Thyroid gland (tissue), 4 donors: Measurements from ENCODE around the gene SARNP. TPM values are rescaled to one million over a fixed set of nuclear protein-coding genes. Genes with fewer than 3 reads are reported as not detected.
A peak's percentile ranks its signal among the peaks of the same experiment; 100 is the strongest.

Source experiments
- DNase-seq, 2 donors: peaks; one replicate each; pipeline ENCODE4 v3.0.0-alpha.2; 2019
- H3K27ac ChIP-seq, 3 donors: fragments of 200-600 bp; sonication (generic); 1 replicate in 2 of 3; 2 replicates in 1 of 3; pipeline ENCODE4 v1.5.1; 2016 to 2019; ENCODE audit warnings: mild to moderate bottlenecking in 1 of 3, moderate library complexity in 1 of 3
- H3K27me3 ChIP-seq: fragments of 200-600 bp; sonication (generic); one replicate; pipeline ENCODE4 v1.5.1; 2019
- H3K36me3 ChIP-seq, 2 donors: fragments of 200-600 bp; sonication (generic); one replicate each; pipeline ENCODE4 v1.5.1; 2016 to 2019
- H3K4me1 ChIP-seq, 2 donors: fragments of 200-600 bp; sonication (generic); one replicate each; pipeline ENCODE4 v1.5.1; 2017 to 2019
- H3K4me3 ChIP-seq, 3 donors: fragments of 200-600 bp; sonication (generic); replicated peaks in 1 of 3; 1 replicate in 2 of 3; 2 replicates in 1 of 3; pipeline ENCODE4 v1.5.1; 2016; ENCODE audit warnings: mild to moderate bottlenecking in 1 of 3
- H3K9me3 ChIP-seq: fragments of 200-600 bp; sonication (generic); one replicate; pipeline ENCODE4 v1.5.1; 2017
- POLR2A ChIP-seq, 2 donors: fragments of 450-650 bp; IDR thresholded peaks; one replicate each; pipeline ENCODE4 v1.6.1; 2017; ENCODE audit warnings: antibody characterized with exemption in 2 of 2, mild to moderate bottlenecking in 2 of 2, moderate library complexity in 1 of 2
- WGBS, 2 donors: methylation state at CpG; one replicate each; pipeline ENCODE4 v1.1.5; 2017; 5-methylcytosine and 5-hydroxymethylcytosine counted together
- intact Hi-C: fragments of 100-400 bp; cut with DNase I; formaldehyde crosslinking; loops from one replicate; pipeline ENCODE4 v1.15.1; 2023
- total RNA-seq, 4 donors: library from RNA; depleted of rRNA; stranded (reverse); fragments of >200 nt; gene quantifications; one replicate each; pipeline ENCODE4 v1.2.3, GENCODE V29; 2016
- TF ChIP-seq, protein P1 (sequence below), 6 experiments: fragments of 200-600 bp in 3 of 6; fragments of 450-650 bp in 3 of 6; sonication (generic) in 3 of 6; IDR thresholded peaks; one replicate each; pipeline ENCODE4 v1.5.1; 2016 to 2019; ENCODE audit warnings: antibody characterized with exemption in 6 of 6, mild to moderate bottlenecking in 2 of 6, inconsistent platforms in 1 of 6, moderate library complexity in 1 of 6

Gene SARNP
- total RNA-seq, 4 donors from 2014 or later = 33.6 to 61.0 (median 52.3) TPM

DNA sequence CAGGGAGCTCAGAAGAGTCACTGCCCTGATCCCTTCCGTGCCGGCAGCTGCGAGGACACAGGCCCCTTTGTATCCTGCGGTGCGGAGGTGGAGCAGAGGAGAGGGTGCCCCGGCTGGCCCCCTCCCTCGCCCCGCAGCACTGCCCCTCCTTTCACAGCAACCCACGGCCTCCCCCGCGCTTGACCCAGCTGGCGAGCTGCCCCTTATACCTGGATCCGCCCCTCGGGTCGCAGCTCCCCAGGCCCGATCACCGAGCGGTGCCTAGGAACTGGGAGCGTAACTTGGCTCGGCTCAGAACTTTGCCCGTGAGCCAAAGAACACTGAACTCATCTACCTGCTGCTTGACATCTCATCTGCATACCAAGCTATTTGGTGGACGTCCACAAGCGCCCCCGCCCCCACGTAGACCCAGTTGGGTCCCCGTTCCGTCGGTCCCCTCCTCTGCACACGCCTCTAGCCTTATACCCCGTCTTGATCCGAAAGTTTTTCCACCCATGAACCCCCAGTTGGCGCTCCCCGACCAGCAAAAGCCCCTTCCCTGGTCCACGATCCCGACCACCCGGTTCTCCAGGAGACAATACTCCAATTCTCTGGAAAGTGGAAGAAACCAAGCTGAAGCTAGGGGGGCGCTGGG, 12.6 kb upstream of the SARNP start:
- Histone ChIP-seq H3K4me3 (peak overlapping the region; percentile 30 to 93 (median 71)), H3K9me3 (no peaks in the 10 kb centered on the region), H3K4me1 (peaks cover 42 to 48% of the 10 kb centered on the region in 2 donors), H3K36me3 (no peaks in the 10 kb centered on the region), H3K27ac (peak overlapping the region; percentile 88 to 91 (median 90)), H3K27me3 (no peaks in the 10 kb centered on the region)
- WGBS, 2 donors = 0 to 2% methylated on average over 25 to 37 of the region's 37 CpGs
- intact Hi-C loops = loop anchor here (5.0 kb wide), 1 partner anchor 107 kb away; no protein-coding TSS in a partner anchor
- TF ChIP-seq, protein P1, sequence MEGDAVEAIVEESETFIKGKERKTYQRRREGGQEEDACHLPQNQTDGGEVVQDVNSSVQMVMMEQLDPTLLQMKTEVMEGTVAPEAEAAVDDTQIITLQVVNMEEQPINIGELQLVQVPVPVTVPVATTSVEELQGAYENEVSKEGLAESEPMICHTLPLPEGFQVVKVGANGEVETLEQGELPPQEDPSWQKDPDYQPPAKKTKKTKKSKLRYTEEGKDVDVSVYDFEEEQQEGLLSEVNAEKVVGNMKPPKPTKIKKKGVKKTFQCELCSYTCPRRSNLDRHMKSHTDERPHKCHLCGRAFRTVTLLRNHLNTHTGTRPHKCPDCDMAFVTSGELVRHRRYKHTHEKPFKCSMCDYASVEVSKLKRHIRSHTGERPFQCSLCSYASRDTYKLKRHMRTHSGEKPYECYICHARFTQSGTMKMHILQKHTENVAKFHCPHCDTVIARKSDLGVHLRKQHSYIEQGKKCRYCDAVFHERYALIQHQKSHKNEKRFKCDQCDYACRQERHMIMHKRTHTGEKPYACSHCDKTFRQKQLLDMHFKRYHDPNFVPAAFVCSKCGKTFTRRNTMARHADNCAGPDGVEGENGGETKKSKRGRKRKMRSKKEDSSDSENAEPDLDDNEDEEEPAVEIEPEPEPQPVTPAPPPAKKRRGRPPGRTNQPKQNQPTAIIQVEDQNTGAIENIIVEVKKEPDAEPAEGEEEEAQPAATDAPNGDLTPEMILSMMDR (IDR thresholded peaks at IDR 0.05) = no peak
- no peak for TF ChIP-seq POLR2A (IDR thresholded peaks at IDR 0.05)
- peak; percentile 70 to 73 for DNase-seq

DNA sequence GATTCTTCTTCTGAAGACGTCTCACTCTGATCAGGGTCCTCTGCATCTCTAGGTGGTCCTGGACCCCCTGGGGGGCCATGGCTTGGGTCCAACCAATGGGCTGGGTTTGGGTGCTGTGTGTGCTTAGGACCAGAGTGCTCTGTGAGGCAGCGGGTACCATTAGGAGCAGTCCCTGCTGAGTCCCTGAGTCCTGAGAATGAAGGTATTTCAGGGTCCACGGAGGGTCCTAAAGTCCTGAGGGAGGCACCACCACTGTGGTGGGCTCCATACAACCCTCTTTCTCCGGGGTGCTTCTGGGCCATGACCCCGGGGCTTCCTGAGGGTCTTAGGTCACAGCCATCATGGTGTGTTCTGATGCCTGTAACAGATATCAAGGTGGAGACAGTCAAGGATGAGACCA, 10.8 kb upstream of the SARNP start:
- H3K27ac ChIP-seq = peak overlapping the region in 2 of 3 donors; percentile 77 to 91
- WGBS, 2 donors = 91% methylated on average over 5 of the region's 5 CpGs
- TF ChIP-seq, protein P1 (IDR thresholded peaks at IDR 0.05) = no peak
- TF ChIP-seq POLR2A (IDR thresholded peaks at IDR 0.05) = no peak
- no peaks in the 10 kb centered on the region for H3K36me3 ChIP-seq
- peaks cover 42 to 48% of the 10 kb centered on the region in 2 donors for H3K4me1 ChIP-seq
- intact Hi-C loops = no loop called here
- no peak overlapping the region for H3K4me3 ChIP-seq
- no peak for DNase-seq
- no peaks in the 10 kb centered on the region for H3K27me3 ChIP-seq
- H3K9me3 ChIP-seq = no peaks in the 10 kb centered on the region

DNA sequence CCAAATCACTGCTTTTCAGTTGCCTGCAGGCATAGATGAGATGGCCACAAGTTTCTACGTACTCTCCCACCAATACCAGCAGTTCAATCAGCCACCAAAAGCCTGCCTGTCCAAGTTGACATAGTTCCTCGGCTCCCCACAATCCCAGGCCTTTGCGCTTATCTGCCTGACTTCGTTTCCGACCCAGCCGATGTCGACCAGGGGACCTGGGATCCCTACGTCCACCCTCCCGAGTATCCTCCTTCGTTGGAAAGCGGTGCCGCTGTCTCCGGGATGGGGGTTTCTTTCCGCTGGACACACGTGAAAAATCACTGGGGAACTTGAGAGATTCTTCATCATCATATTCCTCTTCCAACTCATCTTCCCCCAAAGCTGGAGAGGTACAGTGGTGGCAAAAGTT, 10.3 kb upstream of the SARNP start:
- H3K27ac ChIP-seq = peak overlapping the region in 1 of 3 donors; percentile 77
- peaks cover 42 to 48% of the 10 kb centered on the region in 2 donors for H3K4me1 ChIP-seq
- H3K9me3 ChIP-seq = no peaks in the 10 kb centered on the region

DNA sequence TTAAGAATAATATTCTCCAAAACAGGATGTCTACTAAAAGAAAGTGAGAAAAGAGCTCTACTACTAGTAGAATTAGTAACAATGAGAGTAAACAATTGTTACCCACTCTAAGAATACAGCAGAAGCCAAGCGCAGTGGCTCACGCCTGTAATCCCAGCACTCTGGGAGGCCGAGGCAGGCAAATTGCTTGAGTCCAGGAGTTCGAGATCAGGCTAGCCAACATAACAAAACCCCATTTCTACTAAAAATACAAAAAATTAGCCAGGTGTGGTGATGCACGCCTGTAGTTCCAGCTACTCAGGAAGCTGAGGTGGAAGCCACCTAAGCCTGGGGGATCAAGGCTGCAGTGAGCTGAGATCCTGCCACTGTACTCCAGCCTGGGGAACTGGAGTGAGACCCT, 7.2 kb upstream of the SARNP start:
- Histone ChIP-seq H3K4me3 (no peak overlapping the region), H3K9me3 (no peaks in the 10 kb centered on the region), H3K27ac (no peak overlapping the region), H3K4me1 (peaks cover 32 to 33% of the 10 kb centered on the region in 2 donors), H3K27me3 (no peaks in the 10 kb centered on the region), H3K36me3 (peaks cover 29 to 34% of the 10 kb centered on the region in 2 donors)
- intact Hi-C loops = no loop called here
- WGBS, 2 donors = 84 to 85% methylated on average over 5 of the region's 5 CpGs
- DNase-seq = no peak
- no peak for TF ChIP-seq POLR2A (IDR thresholded peaks at IDR 0.05)
- TF ChIP-seq, protein P1 (IDR thresholded peaks at IDR 0.05) = no peak

More for the DNA sequence above, 10.3 kb upstream of the SARNP start:
- Histone ChIP-seq H3K36me3 (peaks cover 1 to 5% of the 10 kb centered on the region in 2 donors), H3K4me3 (no peak overlapping the region), H3K27me3 (no peaks in the 10 kb centered on the region)
- WGBS, 2 donors = 87 to 88% methylated on average over 15 of the region's 15 CpGs
- no peak for TF ChIP-seq POLR2A (IDR thresholded peaks at IDR 0.05)
- TF ChIP-seq, protein P1 (IDR thresholded peaks at IDR 0.05) = no peak
- DNase-seq = no peak
- intact Hi-C loops = no loop called here

DNA sequence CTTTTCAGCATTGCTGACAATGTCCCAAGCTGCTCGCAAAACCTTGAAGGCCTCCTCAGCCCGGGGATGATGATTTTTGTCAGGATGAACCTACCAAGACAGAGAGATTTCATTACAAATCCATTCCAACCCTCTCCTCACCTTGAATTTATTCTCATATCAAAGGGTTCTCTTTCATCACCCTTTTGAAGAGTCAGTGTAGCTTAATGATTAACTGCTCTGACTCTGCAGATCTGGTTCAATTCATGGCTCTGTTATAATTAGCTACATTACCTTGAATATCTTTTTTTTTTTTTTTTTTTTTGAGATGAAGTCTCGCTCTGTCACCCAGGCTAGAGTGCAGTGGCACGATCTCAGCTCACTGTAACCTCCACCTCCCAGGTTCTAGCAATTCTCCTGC, 5.9 kb upstream of the SARNP start:
- Histone ChIP-seq H3K27me3 (no peaks in the 10 kb centered on the region), H3K27ac (no peak overlapping the region), H3K4me3 (no peak overlapping the region), H3K4me1 (peaks cover 26 to 36% of the 10 kb centered on the region in 2 donors), H3K36me3 (peaks cover 34 to 36% of the 10 kb centered on the region in 2 donors), H3K9me3 (no peaks in the 10 kb centered on the region)
- TF ChIP-seq, protein P1 (IDR thresholded peaks at IDR 0.05) = no peak
- no peak for TF ChIP-seq POLR2A (IDR thresholded peaks at IDR 0.05)
- no peak for DNase-seq
- WGBS, 2 donors = 94 to 96% methylated on average over 4 of the region's 4 CpGs
- intact Hi-C loops = no loop called here
